HCT116 (cell line): ENCODE measurements around the gene KBTBD3. TPM values are rescaled to one million over a fixed set of nuclear protein-coding genes. Genes with fewer than 3 reads are reported as not detected.

Experiments
- ATAC-seq: fragments of 200-7000 bp; cut with Tn5 transposase; 2 replicates; pipeline ENCODE4 v1.9.1; 2020; ENCODE audit warnings: mild to moderate bottlenecking, moderate library complexity
- BruUV-seq: library from RNA; stranded (reverse); fragments of 400-500 nt; replicated peaks from 2 replicates; lab custom pipeline; 2021; lab: Mats Ljungman, UMichigan
- CTCF ChIA-PET: fragments of 300-600 bp; sonication (Branson Sonifier 250); formaldehyde crosslinking; loops from one replicate; lab custom pipeline; 2021; ENCODE audit warnings: antibody characterized with exemption; lab: Charles Lee
- POLR2A ChIA-PET: fragments of 300-600, 350-600 bp; sonication (Branson Sonifier 250); formaldehyde crosslinking; loops from one replicate; lab custom pipeline; 2021; ENCODE audit warnings: antibody characterized with exemption; lab: Charles Lee
- RAD21 ChIA-PET, 2 experiments: fragments of 300-600 bp; sonication (Branson Sonifier 250); formaldehyde crosslinking; loops; one replicate each; lab custom pipeline; 2023; ENCODE audit warnings: low total read pairs in 2 of 2; ENCODE audit not compliant: uncharacterized antibody in 2 of 2, unreplicated experiment in 2 of 2, low non-redundant PET in 1 of 2; lab: Charles Lee
- DNase-seq: peaks from one replicate; pipeline ENCODE4 v3.0.0-alpha.2; 2010; ENCODE audit warnings: low read depth, low spot score
- H2AFZ ChIP-seq: fragments of 200-600 bp; shearing (Covaris generic), sonication (generic); 2 replicates; pipeline ENCODE4 v1.6.1; 2017; ENCODE audit warnings: low read depth, mixed run types, mixed read lengths, antibody characterized with exemption, low read length; ENCODE audit not compliant: poor library complexity, severe bottlenecking
- H3K27ac ChIP-seq: 2 replicates; pipeline ENCODE4 v1.5.1; 2012; ENCODE audit warnings: low read depth, low read length
- H3K27me3 ChIP-seq: fragments of 200-600 bp; sonication (generic); 2 replicates; pipeline ENCODE4 v1.6.1; 2016; ENCODE audit warnings: mixed run types, low read length, mixed read lengths; ENCODE audit not compliant: insufficient read depth
- H3K36me3 ChIP-seq, 2 experiments: fragments of 200-500 bp in 1 of 2; fragments of 200-600 bp in 1 of 2; sonication (Bioruptor generic) in 1 of 2; sonication (generic) in 1 of 2; 2 replicates each; pipeline versions ENCODE4 v1.5.1 to v1.6.1; 2014 to 2016; ENCODE audit warnings: low read length in 2 of 2, inconsistent platforms in 1 of 2, mixed read lengths in 1 of 2, mixed run types in 1 of 2; ENCODE audit not compliant: insufficient read depth in 2 of 2, control insufficient read depth in 1 of 2
- H3K4me1 ChIP-seq, 2 experiments: fragments of 200-600 bp in 1 of 2; sonication (generic) in 1 of 2; 2 replicates each; pipeline versions ENCODE4 v1.5.1 to v1.6.1; 2012 to 2017; ENCODE audit warnings: low read length in 2 of 2, inconsistent platforms in 1 of 2, mild to moderate bottlenecking in 1 of 2, mixed read lengths in 1 of 2, mixed run types in 1 of 2, moderate library complexity in 1 of 2; ENCODE audit not compliant: insufficient read depth in 2 of 2, control insufficient read depth in 1 of 2
- H3K4me2 ChIP-seq: fragments of 200-600 bp; sonication (generic); 2 replicates; pipeline ENCODE4 v1.6.1; 2017; ENCODE audit warnings: mixed run types, low read length, mixed read lengths
- H3K4me3 ChIP-seq, 2 experiments: fragments of 200-600 bp in 1 of 2; sonication (generic) in 1 of 2; replicated peaks in 1 of 2; 2 replicates each; pipeline ENCODE4 v1.5.1; 2011 to 2016; ENCODE audit warnings: low read length in 2 of 2, control low read depth in 1 of 2, low read depth in 1 of 2, mild to moderate bottlenecking in 1 of 2, mixed read lengths in 1 of 2, mixed run types in 1 of 2
- H3K79me2 ChIP-seq: fragments of 200-600 bp; sonication (generic); 2 replicates; pipeline ENCODE4 v1.6.1; 2017; ENCODE audit warnings: mild to moderate bottlenecking, mixed run types, low read length, moderate library complexity, mixed read lengths; ENCODE audit not compliant: insufficient read depth
- H3K9ac ChIP-seq: fragments of 200-600 bp; sonication (generic); 2 replicates; pipeline ENCODE4 v1.6.1; 2016; ENCODE audit warnings: low read length, mixed read lengths
- H3K9me2 ChIP-seq: fragments of 200-600 bp; sonication (generic), shearing (Covaris generic); 2 replicates; pipeline ENCODE4 v1.6.1; 2017; ENCODE audit warnings: mixed run types, mild to moderate bottlenecking, moderate library complexity; ENCODE audit not compliant: insufficient read depth
- H3K9me3 ChIP-seq, 2 experiments: fragments of 200-500 bp in 1 of 2; fragments of 200-600 bp in 1 of 2; sonication (Bioruptor generic) in 1 of 2; sonication (generic) in 1 of 2; 2 replicates each; pipeline ENCODE4 v1.6.1; 2014 to 2017; ENCODE audit warnings: low read length in 2 of 2, mixed read lengths in 2 of 2, inconsistent platforms in 1 of 2, low read depth in 1 of 2, mild to moderate bottlenecking in 1 of 2, mixed run types in 1 of 2, moderate library complexity in 1 of 2; ENCODE audit not compliant: control insufficient read depth in 1 of 2, insufficient read depth in 1 of 2
- H4K20me1 ChIP-seq: fragments of 200-600 bp; sonication (generic), shearing (Covaris generic); 2 replicates; pipeline ENCODE4 v1.6.1; 2017; ENCODE audit warnings: mixed run types, mild to moderate bottlenecking, moderate library complexity; ENCODE audit not compliant: insufficient read depth
- CBX3 ChIP-seq: IDR thresholded peaks from 2 replicates; pipeline ENCODE4 v1.6.1; 2012; ENCODE audit warnings: low read depth
- CEBPB ChIP-seq: IDR thresholded peaks from 2 replicates; pipeline ENCODE4 v1.6.1; 2012; ENCODE audit warnings: low read depth
- CTCF ChIP-seq, 3 experiments: fragments of 200-600 bp in 1 of 3; sonication (generic) in 1 of 3; IDR thresholded peaks in 2 of 3; conservative IDR thresholded peaks in 1 of 3; 2 replicates each; pipeline ENCODE4 v1.5.1; 2012 to 2017; ENCODE audit warnings: low read depth in 2 of 3, low read length in 2 of 3, antibody characterized with exemption in 1 of 3, borderline replicate concordance in 1 of 3, control low read depth in 1 of 3, mild to moderate bottlenecking in 1 of 3, mixed read lengths in 1 of 3, mixed run types in 1 of 3, moderate library complexity in 1 of 3; ENCODE audit not compliant: insufficient read depth in 1 of 3
- EGR1 ChIP-seq: IDR thresholded peaks from 2 replicates; pipeline ENCODE4 v1.6.1; 2012; ENCODE audit warnings: low read depth
- ELF1 ChIP-seq: IDR thresholded peaks from 2 replicates; pipeline ENCODE4 v1.6.1; 2012; ENCODE audit warnings: low read depth, borderline replicate concordance
- EZH2phosphoT487 ChIP-seq: fragments of 200-600 bp; IDR thresholded peaks from 2 replicates; pipeline ENCODE4 v1.6.1; 2018; ENCODE audit warnings: antibody characterized with exemption, borderline replicate concordance
- FOSL1 ChIP-seq: IDR thresholded peaks from 2 replicates; pipeline ENCODE4 v1.6.1; 2012; ENCODE audit warnings: low read depth
- JUND ChIP-seq: IDR thresholded peaks from 2 replicates; pipeline ENCODE4 v1.6.1; 2012
- RAD21 ChIP-seq: IDR thresholded peaks from 2 replicates; pipeline ENCODE4 v1.6.1; 2012; ENCODE audit warnings: low read depth, mild to moderate bottlenecking
- SIN3A ChIP-seq: IDR thresholded peaks from 2 replicates; pipeline ENCODE4 v1.6.1; 2012; ENCODE audit warnings: low read depth
- TCF7L2 ChIP-seq: IDR thresholded peaks from 2 replicates; pipeline ENCODE4 v1.7.0; 2011; ENCODE audit warnings: borderline replicate concordance, inconsistent platforms; ENCODE audit not compliant: insufficient read depth, insufficient read length; ENCODE audit errors: extremely low read depth
- ZBTB33 ChIP-seq: IDR thresholded peaks from 2 replicates; pipeline ENCODE4 v1.6.1; 2011; ENCODE audit warnings: mild to moderate bottlenecking, low read length, moderate library complexity; ENCODE audit not compliant: insufficient replicate concordance; ENCODE audit errors: extremely low read depth
- ZFX ChIP-seq: fragments of 450-650 bp; IDR thresholded peaks from 2 replicates; pipeline ENCODE4 v1.6.1; 2017
- intact Hi-C: fragments of 100-400 bp; cut with micrococcal nuclease; formaldehyde crosslinking; loops from 2 replicates; pipeline ENCODE4 v1.10.0; 2022
- total RNA-seq: library from RNA; stranded (reverse); gene quantifications from one replicate; pipeline ENCODE4 v1.2.1, GENCODE V29; 2021; ENCODE audit not compliant: unreplicated experiment
- TF ChIP-seq, protein P1 (sequence below): IDR thresholded peaks from 2 replicates; pipeline ENCODE4 v1.6.1; 2012; ENCODE audit warnings: low read depth
- TF ChIP-seq, protein P2 (sequence below): IDR thresholded peaks from 2 replicates; pipeline ENCODE4 v1.6.1; 2012
- TF ChIP-seq, protein P3 (sequence below): IDR thresholded peaks from 2 replicates; pipeline ENCODE4 v1.6.1; 2012

Gene KBTBD3
- total RNA-seq, 1 experiment from 2014 or later = 10.4 TPM

- Histone ChIP-seq H3K79me2 (no peaks in the 10 kb centered on the region), H4K20me1 (no peaks in the 10 kb centered on the region), H3K9me2 (no peaks in the 10 kb centered on the region), H3K4me2 (no peak overlapping the region), H3K9me3 (no peaks in the 10 kb centered on the region), H3K4me3 (no peak overlapping the region), H3K36me3 (no peaks in the 10 kb centered on the region), H2AFZ (no peak overlapping the region), H3K27ac (no peak overlapping the region), H3K9ac (no peak overlapping the region), H3K27me3 (no peaks in the 10 kb centered on the region), H3K4me1 (no peaks in the 10 kb centered on the region)
- no TSS peak for BruUV-seq
- no peak for TF ChIP-seq TCF7L2
- TF ChIP-seq CBX3 = no peak
- no peak for TF ChIP-seq EGR1
- TF ChIP-seq EZH2phosphoT487 = no peak
- TF ChIP-seq ZBTB33 = no peak
- no peak for TF ChIP-seq CTCF (IDR thresholded peaks at IDR 0.05 in 2 of 3, conservative IDR thresholded peaks at IDR 0.05 in 1 of 3; ENCODE audit: borderline replicate concordance in 1 of 3, insufficient read depth in 1 of 3, low read depth in 2 of 3, low read length in 2 of 3)
- TF ChIP-seq SIN3A = no peak
- TF ChIP-seq, protein P1, sequence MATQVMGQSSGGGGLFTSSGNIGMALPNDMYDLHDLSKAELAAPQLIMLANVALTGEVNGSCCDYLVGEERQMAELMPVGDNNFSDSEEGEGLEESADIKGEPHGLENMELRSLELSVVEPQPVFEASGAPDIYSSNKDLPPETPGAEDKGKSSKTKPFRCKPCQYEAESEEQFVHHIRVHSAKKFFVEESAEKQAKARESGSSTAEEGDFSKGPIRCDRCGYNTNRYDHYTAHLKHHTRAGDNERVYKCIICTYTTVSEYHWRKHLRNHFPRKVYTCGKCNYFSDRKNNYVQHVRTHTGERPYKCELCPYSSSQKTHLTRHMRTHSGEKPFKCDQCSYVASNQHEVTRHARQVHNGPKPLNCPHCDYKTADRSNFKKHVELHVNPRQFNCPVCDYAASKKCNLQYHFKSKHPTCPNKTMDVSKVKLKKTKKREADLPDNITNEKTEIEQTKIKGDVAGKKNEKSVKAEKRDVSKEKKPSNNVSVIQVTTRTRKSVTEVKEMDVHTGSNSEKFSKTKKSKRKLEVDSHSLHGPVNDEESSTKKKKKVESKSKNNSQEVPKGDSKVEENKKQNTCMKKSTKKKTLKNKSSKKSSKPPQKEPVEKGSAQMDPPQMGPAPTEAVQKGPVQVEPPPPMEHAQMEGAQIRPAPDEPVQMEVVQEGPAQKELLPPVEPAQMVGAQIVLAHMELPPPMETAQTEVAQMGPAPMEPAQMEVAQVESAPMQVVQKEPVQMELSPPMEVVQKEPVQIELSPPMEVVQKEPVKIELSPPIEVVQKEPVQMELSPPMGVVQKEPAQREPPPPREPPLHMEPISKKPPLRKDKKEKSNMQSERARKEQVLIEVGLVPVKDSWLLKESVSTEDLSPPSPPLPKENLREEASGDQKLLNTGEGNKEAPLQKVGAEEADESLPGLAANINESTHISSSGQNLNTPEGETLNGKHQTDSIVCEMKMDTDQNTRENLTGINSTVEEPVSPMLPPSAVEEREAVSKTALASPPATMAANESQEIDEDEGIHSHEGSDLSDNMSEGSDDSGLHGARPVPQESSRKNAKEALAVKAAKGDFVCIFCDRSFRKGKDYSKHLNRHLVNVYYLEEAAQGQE = no peak
- no peak for TF ChIP-seq FOSL1
- TF ChIP-seq, protein P2, sequence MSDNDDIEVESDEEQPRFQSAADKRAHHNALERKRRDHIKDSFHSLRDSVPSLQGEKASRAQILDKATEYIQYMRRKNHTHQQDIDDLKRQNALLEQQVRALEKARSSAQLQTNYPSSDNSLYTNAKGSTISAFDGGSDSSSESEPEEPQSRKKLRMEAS = no peak
- TF ChIP-seq CEBPB = no peak
- TF ChIP-seq ZFX = no peak
- TF ChIP-seq RAD21 = no peak
- TF ChIP-seq, protein P3, sequence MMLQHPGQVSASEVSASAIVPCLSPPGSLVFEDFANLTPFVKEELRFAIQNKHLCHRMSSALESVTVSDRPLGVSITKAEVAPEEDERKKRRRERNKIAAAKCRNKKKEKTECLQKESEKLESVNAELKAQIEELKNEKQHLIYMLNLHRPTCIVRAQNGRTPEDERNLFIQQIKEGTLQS = no peak
- no peak for TF ChIP-seq ELF1
- no peak for TF ChIP-seq JUND
- ATAC-seq (no peak), DNase-seq (no peak)
- POLR2A ChIA-PET = no interaction called here
- RAD21 ChIA-PET = no interaction called here
- CTCF ChIA-PET = interaction anchor here (1.0 kb wide), 1 partner anchor 16 kb away, joined by 4 read pairs; the partner anchor contains the start of genes AASDHPPT and KBTBD3
- intact Hi-C loops = no loop called here
Measured at GRCh38 chr11:106061249-106061784, 15.8 kb downstream of the KBTBD3 start.
